ENCODE data around the gene PROB1. TPM values are rescaled to one million over a fixed set of nuclear protein-coding genes. Genes with fewer than 3 reads are reported as not detected.

PROB1 gene
- polyA plus RNA-seq, 1 donor (not counting 4 experiments of a cell fraction or from before 2014, with no cell fraction given) = 0.26 TPM

GRCh38 chr5:139399501-139400121, 4.7 kb upstream of the PROB1 start:
- TF ChIP-seq CTCF (optimal IDR thresholded peaks at IDR 0.05 in 1 of 3, IDR thresholded peaks at IDR 0.05 in 1 of 3, conservative IDR thresholded peaks at IDR 0.05 in 1 of 3; ENCODE audit: extremely low read depth in 1 of 3, insufficient read depth in 2 of 3, low read length in 3 of 3) (no peak), EZH2 (IDR thresholded peaks at IDR 0.05; ENCODE audit: low read length) (no peak)
- no peak overlapping the region for H3K9ac ChIP-seq (ENCODE audit: control insufficient read depth, extremely low read depth, insufficient read depth, low read length)
- no peak overlapping the region for H3K4me3 ChIP-seq (ENCODE audit: control insufficient read depth in 2 of 3, extremely low read depth in 1 of 3, insufficient read depth in 2 of 3, low read depth in 1 of 3, low read length in 3 of 3)
- H3K4me1 ChIP-seq (ENCODE audit: control insufficient read depth, extremely low read depth, insufficient read depth, low read length) = peaks cover 14% of the 10 kb centered on the region
- no peaks in the 10 kb centered on the region for H4K20me1 ChIP-seq (ENCODE audit: control insufficient read depth, extremely low read depth, insufficient read depth, low read length)
- no peaks in the 10 kb centered on the region for H3K27me3 ChIP-seq (ENCODE audit: control insufficient read depth, extremely low read depth, insufficient read depth, low read length)
- H3K79me2 ChIP-seq (ENCODE audit: control insufficient read depth, insufficient read depth, low read length) = no peaks in the 10 kb centered on the region
- H3K27ac ChIP-seq (ENCODE audit: control insufficient read depth, insufficient read depth, low read length) = no peak overlapping the region
- no peaks in the 10 kb centered on the region for H3K9me1 ChIP-seq (ENCODE audit: control insufficient read depth, extremely low read depth, insufficient read depth, low read length)
- H2AFZ ChIP-seq (ENCODE audit: control insufficient read depth, low read length) = no peak overlapping the region
- no peak for DNase-seq (ENCODE audit: low read depth, low spot score)
- H3K36me3 ChIP-seq (ENCODE audit: control insufficient read depth in 2 of 2, extremely low read depth in 1 of 2, insufficient read depth in 2 of 2, low read length in 2 of 2) = peaks cover 1 to 4% of the 10 kb centered on the region in 2 experiments
- no peak for FAIRE-seq
- no peak overlapping the region for H3K4me2 ChIP-seq (ENCODE audit: control insufficient read depth, extremely low read depth, insufficient read depth, low read depth, low read length)
- H3K9me3 ChIP-seq (ENCODE audit: control insufficient read depth, low read depth, low read length) = no peaks in the 10 kb centered on the region
- dilution Hi-C loops (cut with MboI; ENCODE audit: extremely low pct_ligation_motif_present, low sequenced_read_pairs) = no loop called here

- no peak overlapping the region for H3K9ac ChIP-seq (ENCODE audit: control insufficient read depth, extremely low read depth, insufficient read depth, low read length)
- TF ChIP-seq CTCF (optimal IDR thresholded peaks at IDR 0.05 in 1 of 3, IDR thresholded peaks at IDR 0.05 in 1 of 3, conservative IDR thresholded peaks at IDR 0.05 in 1 of 3; ENCODE audit: extremely low read depth in 1 of 3, insufficient read depth in 2 of 3, low read length in 3 of 3) = no peak
- no peak for TF ChIP-seq EZH2 (IDR thresholded peaks at IDR 0.05; ENCODE audit: low read length)
- H3K4me2 ChIP-seq (ENCODE audit: control insufficient read depth, extremely low read depth, insufficient read depth, low read depth, low read length) = no peak overlapping the region
- H3K36me3 ChIP-seq (ENCODE audit: control insufficient read depth in 2 of 2, extremely low read depth in 1 of 2, insufficient read depth in 2 of 2, low read length in 2 of 2) = peaks cover 1 to 4% of the 10 kb centered on the region in 2 experiments
- DNase-seq (ENCODE audit: low read depth, low spot score) (no peak), FAIRE-seq (no peak)
- H3K4me3 ChIP-seq (ENCODE audit: control insufficient read depth in 2 of 3, extremely low read depth in 1 of 3, insufficient read depth in 2 of 3, low read depth in 1 of 3, low read length in 3 of 3) = no peak overlapping the region
- dilution Hi-C loops (cut with MboI; ENCODE audit: extremely low pct_ligation_motif_present, low sequenced_read_pairs) = no loop called here
- peaks cover 8% of the 10 kb centered on the region for H3K4me1 ChIP-seq (ENCODE audit: control insufficient read depth, extremely low read depth, insufficient read depth, low read length)
- H2AFZ ChIP-seq (ENCODE audit: control insufficient read depth, low read length) = no peak overlapping the region
- no peaks in the 10 kb centered on the region for H4K20me1 ChIP-seq (ENCODE audit: control insufficient read depth, extremely low read depth, insufficient read depth, low read length)
- no peak overlapping the region for H3K27ac ChIP-seq (ENCODE audit: control insufficient read depth, insufficient read depth, low read length)
- H3K9me3 ChIP-seq (ENCODE audit: control insufficient read depth, low read depth, low read length) = no peaks in the 10 kb centered on the region
- H3K27me3 ChIP-seq (ENCODE audit: control insufficient read depth, extremely low read depth, insufficient read depth, low read length) = no peaks in the 10 kb centered on the region
- H3K79me2 ChIP-seq (ENCODE audit: control insufficient read depth, insufficient read depth, low read length) = peaks cover 15% of the 10 kb centered on the region
- no peaks in the 10 kb centered on the region for H3K9me1 ChIP-seq (ENCODE audit: control insufficient read depth, extremely low read depth, insufficient read depth, low read length)
Measured at GRCh38 chr5:139397921-139398320, 3.0 kb upstream of the PROB1 start.
